Measurements from ENCODE around the gene CCDC201.
"Not testable (repeated sequence)": the region's sequence is repeated elsewhere in the genome, so short reads cannot be mapped to it uniquely, and the experiment has no call there.

DNA sequence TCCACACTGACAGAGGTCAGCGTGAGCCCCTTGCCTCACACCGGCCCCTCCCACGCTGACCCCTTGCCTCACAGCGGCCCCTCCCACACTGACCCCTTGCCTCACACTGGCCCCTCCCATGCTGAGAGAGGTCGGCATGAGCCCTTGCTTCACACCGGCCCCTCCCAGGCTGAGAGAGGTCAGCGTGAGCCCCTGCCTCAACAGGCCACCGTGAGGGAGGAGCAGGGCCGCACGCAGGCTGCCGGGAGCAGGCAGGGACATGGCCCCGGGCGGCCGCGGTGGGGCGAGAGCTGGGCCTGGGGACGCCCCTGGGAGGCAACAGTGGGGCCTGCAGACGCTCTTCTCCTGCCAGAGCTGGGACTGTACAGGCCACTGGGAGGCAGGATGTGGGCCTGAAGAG, 59.1 kb downstream of the CCDC201 start:
- not testable (repeated sequence) for TF ChIP-seq RFX5 (IDR thresholded peaks at IDR 0.05; ENCODE audit: borderline replicate concordance, low read depth, low read length); CTCF (IDR thresholded peaks at IDR 0.05; ENCODE audit: control extremely low read depth in 1 of 3, insufficient read depth in 1 of 3, low read depth in 1 of 3, low read length in 3 of 3); POLR2AphosphoS5 (IDR thresholded peaks at IDR 0.05; ENCODE audit: low read depth, low read length); EP300 (IDR thresholded peaks at IDR 0.05; ENCODE audit: borderline replicate concordance in 1 of 2, low read depth in 2 of 2, low read length in 2 of 2); JUND (IDR thresholded peaks at IDR 0.05; ENCODE audit: low read length); CBX5 (IDR thresholded peaks at IDR 0.05; ENCODE audit: low read depth, low read length); EZH2 (IDR thresholded peaks at IDR 0.05; ENCODE audit: low read depth, low read length, severe bottlenecking); POLR2A (IDR thresholded peaks at IDR 0.05; ENCODE audit: control extremely low read depth in 1 of 2, low read depth in 2 of 2, low read length in 2 of 2); SP1 (IDR thresholded peaks at IDR 0.05; ENCODE audit: low read depth, low read length); GTF2F1 (IDR thresholded peaks at IDR 0.05; ENCODE audit: borderline replicate concordance, low read depth, low read length)
- TF ChIP-seq, protein P1, sequence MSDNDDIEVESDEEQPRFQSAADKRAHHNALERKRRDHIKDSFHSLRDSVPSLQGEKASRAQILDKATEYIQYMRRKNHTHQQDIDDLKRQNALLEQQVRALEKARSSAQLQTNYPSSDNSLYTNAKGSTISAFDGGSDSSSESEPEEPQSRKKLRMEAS (IDR thresholded peaks at IDR 0.05), result not testable (repeated sequence)

Data from H1 (cell line).